Adrenal gland (tissue), 5 donors: ENCODE results near the gene VPS72.

Experiments
- POLR2A ChIP-seq, 2 donors: fragments of 450-650 bp; IDR thresholded peaks; one replicate each; pipeline ENCODE4 v1.6.1; 2017; ENCODE audit warnings: antibody characterized with exemption in 2 of 2, mild to moderate bottlenecking in 2 of 2, moderate library complexity in 1 of 2
- TF ChIP-seq, protein P1 (sequence below), 6 experiments: fragments of 450-650 bp in 4 of 6; fragments of 200-600 bp in 2 of 6; sonication (generic) in 1 of 6; IDR thresholded peaks; 1 replicate in 5 of 6; 2 replicates in 1 of 6; pipeline versions ENCODE4 v1.5.1 to v1.8.0; 2016 to 2021; ENCODE audit warnings: antibody characterized with exemption in 6 of 6, mild to moderate bottlenecking in 2 of 6, moderate library complexity in 1 of 6
- donor health status: DM: no; HTN: no; CAD: no.

DNA sequence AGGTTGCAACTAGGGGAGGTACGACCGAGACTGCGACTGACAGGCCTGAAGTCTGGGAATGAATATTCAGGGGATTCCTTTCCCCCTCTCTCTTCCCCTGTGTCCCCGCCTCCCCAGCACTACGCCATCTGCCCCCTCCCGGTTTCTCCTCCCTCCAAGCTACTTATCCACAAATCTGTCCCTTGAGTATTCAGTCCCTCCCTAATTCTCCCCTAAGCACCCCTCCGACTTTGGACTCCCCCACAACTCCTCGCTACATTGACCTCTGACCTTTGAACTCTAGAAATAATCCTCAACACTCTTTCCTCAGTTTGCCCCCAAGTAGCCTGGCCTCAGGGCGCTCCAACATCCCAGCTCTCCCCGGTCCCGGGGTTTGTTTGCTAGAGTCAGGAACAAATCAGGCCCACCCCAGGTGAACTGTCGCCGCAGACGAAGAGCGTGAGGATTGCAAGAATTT, 24.7 kb downstream of the VPS72 start:
- TF ChIP-seq, protein P1, sequence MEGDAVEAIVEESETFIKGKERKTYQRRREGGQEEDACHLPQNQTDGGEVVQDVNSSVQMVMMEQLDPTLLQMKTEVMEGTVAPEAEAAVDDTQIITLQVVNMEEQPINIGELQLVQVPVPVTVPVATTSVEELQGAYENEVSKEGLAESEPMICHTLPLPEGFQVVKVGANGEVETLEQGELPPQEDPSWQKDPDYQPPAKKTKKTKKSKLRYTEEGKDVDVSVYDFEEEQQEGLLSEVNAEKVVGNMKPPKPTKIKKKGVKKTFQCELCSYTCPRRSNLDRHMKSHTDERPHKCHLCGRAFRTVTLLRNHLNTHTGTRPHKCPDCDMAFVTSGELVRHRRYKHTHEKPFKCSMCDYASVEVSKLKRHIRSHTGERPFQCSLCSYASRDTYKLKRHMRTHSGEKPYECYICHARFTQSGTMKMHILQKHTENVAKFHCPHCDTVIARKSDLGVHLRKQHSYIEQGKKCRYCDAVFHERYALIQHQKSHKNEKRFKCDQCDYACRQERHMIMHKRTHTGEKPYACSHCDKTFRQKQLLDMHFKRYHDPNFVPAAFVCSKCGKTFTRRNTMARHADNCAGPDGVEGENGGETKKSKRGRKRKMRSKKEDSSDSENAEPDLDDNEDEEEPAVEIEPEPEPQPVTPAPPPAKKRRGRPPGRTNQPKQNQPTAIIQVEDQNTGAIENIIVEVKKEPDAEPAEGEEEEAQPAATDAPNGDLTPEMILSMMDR (IDR thresholded peaks at IDR 0.05): no peak
- no peak for TF ChIP-seq POLR2A (IDR thresholded peaks at IDR 0.05)
